ENCODE results near the gene RAB11FIP3.

- no peak for TF ChIP-seq RNF2 (IDR thresholded peaks at IDR 0.05; ENCODE audit: borderline replicate concordance, low read depth)
- no peak for TF ChIP-seq EHMT2 (IDR thresholded peaks at IDR 0.05; ENCODE audit: low read depth)
- TF ChIP-seq CTCF (IDR thresholded peaks at IDR 0.05), result no peak
- no peak for TF ChIP-seq EP300 (IDR thresholded peaks at IDR 0.05)
- no peak for TF ChIP-seq SREBF2 (IDR thresholded peaks at IDR 0.05)
- TF ChIP-seq MAFK (IDR thresholded peaks at IDR 0.05; ENCODE audit: partially characterized antibody), result no peak
- no peak for TF ChIP-seq POLR2A (IDR thresholded peaks at IDR 0.05; ENCODE audit: low read length)
- no peak for TF ChIP-seq RCOR1 (IDR thresholded peaks at IDR 0.05; ENCODE audit: low read depth, low read length)
- TF ChIP-seq TP53 (CRISPR knock-in tag; IDR thresholded peaks at IDR 0.05), result no peak
- TF ChIP-seq RFX5 (IDR thresholded peaks at IDR 0.05), result no peak
Measured at GRCh38 chr16:549544-550263, 124.3 kb downstream of the RAB11FIP3 start.

Data from A549 (cell line).